HL-60 (cell line): Measurements from ENCODE around the gene ZNRF4.

Experiments
- GABPA ChIP-seq: IDR thresholded peaks from 2 replicates; pipeline ENCODE4 v1.6.1; 2012; ENCODE audit warnings: low read depth
- POLR2AphosphoS5 ChIP-seq: IDR thresholded peaks from 2 replicates; pipeline ENCODE4 v1.6.1; 2012; ENCODE audit warnings: low read depth
- SPI1 ChIP-seq: IDR thresholded peaks from 2 replicates; pipeline ENCODE4 v1.6.1; 2012; ENCODE audit warnings: low read depth, mild to moderate bottlenecking, borderline replicate concordance
- TF ChIP-seq, protein P1 (sequence below): IDR thresholded peaks from one replicate; pipeline ENCODE4 v1.5.1; 2011; ENCODE audit warnings: low read length, control low read depth, inconsistent platforms; ENCODE audit not compliant: insufficient read depth
- TF ChIP-seq, protein P2 (sequence below): IDR thresholded peaks from 2 replicates; pipeline ENCODE4 v1.6.1; 2012; ENCODE audit warnings: low read depth; ENCODE audit not compliant: insufficient replicate concordance

DNA sequence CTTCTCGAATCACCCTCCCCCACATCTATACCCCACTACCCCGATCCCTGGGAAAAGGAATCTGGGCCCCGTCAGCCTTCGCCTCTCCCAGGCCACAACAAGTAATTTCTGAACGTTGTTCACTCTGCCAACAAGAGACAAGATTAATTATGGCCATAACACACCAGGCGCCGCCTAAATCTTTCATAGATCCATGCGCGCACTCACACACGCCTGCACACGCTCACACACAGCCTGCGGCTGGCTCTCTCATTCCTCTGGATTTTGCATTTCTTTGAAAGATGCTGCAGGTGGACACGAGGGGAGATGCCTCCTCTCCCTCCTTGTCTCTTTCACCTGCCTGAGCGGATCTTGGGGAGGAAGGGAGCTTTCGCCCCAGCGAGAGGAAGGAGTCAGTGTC is 17.1 kb downstream of the ZNRF4 start:
- TF ChIP-seq, protein P1, sequence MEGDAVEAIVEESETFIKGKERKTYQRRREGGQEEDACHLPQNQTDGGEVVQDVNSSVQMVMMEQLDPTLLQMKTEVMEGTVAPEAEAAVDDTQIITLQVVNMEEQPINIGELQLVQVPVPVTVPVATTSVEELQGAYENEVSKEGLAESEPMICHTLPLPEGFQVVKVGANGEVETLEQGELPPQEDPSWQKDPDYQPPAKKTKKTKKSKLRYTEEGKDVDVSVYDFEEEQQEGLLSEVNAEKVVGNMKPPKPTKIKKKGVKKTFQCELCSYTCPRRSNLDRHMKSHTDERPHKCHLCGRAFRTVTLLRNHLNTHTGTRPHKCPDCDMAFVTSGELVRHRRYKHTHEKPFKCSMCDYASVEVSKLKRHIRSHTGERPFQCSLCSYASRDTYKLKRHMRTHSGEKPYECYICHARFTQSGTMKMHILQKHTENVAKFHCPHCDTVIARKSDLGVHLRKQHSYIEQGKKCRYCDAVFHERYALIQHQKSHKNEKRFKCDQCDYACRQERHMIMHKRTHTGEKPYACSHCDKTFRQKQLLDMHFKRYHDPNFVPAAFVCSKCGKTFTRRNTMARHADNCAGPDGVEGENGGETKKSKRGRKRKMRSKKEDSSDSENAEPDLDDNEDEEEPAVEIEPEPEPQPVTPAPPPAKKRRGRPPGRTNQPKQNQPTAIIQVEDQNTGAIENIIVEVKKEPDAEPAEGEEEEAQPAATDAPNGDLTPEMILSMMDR: no peak
- no peak for TF ChIP-seq POLR2AphosphoS5
- TF ChIP-seq, protein P2, sequence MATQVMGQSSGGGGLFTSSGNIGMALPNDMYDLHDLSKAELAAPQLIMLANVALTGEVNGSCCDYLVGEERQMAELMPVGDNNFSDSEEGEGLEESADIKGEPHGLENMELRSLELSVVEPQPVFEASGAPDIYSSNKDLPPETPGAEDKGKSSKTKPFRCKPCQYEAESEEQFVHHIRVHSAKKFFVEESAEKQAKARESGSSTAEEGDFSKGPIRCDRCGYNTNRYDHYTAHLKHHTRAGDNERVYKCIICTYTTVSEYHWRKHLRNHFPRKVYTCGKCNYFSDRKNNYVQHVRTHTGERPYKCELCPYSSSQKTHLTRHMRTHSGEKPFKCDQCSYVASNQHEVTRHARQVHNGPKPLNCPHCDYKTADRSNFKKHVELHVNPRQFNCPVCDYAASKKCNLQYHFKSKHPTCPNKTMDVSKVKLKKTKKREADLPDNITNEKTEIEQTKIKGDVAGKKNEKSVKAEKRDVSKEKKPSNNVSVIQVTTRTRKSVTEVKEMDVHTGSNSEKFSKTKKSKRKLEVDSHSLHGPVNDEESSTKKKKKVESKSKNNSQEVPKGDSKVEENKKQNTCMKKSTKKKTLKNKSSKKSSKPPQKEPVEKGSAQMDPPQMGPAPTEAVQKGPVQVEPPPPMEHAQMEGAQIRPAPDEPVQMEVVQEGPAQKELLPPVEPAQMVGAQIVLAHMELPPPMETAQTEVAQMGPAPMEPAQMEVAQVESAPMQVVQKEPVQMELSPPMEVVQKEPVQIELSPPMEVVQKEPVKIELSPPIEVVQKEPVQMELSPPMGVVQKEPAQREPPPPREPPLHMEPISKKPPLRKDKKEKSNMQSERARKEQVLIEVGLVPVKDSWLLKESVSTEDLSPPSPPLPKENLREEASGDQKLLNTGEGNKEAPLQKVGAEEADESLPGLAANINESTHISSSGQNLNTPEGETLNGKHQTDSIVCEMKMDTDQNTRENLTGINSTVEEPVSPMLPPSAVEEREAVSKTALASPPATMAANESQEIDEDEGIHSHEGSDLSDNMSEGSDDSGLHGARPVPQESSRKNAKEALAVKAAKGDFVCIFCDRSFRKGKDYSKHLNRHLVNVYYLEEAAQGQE: no peak
- TF ChIP-seq GABPA: no peak
- TF ChIP-seq SPI1: no peak
